Measurements from ENCODE around the gene TCP1. TPM values are rescaled to one million over a fixed set of nuclear protein-coding genes. Genes with fewer than 3 reads are reported as not detected.

The TCP1 gene
- polyA plus RNA-seq (2012; ENCODE audit: insufficient read depth, insufficient read length, low read depth) = 463 TPM

DNA sequence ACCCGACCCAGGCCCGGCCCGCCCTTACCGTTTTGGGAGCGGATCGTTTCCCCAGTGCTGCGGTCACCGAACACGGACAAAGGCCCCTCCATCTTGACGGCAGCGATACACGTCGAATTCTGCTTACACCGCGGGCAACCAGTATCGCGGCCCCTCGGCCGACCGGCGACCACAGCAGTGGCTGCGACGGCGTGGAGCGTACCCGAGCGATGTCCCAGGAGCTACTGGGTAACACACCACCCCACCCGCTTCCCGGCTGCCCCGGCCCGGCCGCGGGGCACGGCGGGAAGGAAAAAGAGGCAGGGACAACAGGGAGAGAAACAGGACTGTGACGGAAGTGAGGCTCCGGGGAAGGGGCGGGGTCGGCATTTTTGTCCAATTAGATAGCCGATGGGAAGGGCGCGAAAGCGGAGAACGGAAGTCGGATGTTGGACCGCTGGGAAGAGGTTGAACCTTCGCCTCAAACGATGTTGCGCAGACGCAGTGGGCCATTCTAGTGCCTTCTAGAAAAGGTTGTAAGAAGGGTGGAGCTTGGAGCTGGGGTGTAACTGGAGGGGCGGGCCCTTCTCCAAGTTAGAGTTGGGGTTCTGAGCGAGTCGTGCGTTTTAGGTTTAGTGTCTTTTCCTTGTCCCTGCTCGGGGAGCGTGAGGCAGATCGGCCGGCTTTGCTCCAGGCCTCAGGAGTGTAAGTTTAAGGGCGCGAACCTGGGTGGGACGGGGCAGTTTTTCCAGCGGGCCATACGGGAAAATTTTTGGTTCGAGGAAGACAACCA is at the start of gene TCP1:
TSS of gene TCP1 (minus strand) at position 226 of the 772 bp plus-strand sequence. CDS start at position 92, 134 bp downstream.
- Histone ChIP-seq H3K36me3 (peaks cover 56% of the 10 kb centered on the region), H3K4me1 (no peaks in the 10 kb centered on the region), H3K4me3 (ENCODE audit: low read depth, low read length) (peak within 1 kb of the TSS; percentile 86), H3K27me3 (no peaks in the 10 kb centered on the region), H3K9me3 (no peaks in the 10 kb centered on the region)
- DNase-seq = peak; percentile 98
- no peak for TF ChIP-seq CTCF (IDR thresholded peaks at IDR 0.05; ENCODE audit: low read depth, low read length)

GRCh38 chr6:159838020-159838744 is 48.8 kb upstream of the TCP1 start:
- Histone ChIP-seq H3K36me3 (no peaks in the 10 kb centered on the region), H3K4me3 (ENCODE audit: low read depth, low read length) (no peak overlapping the region), H3K4me1 (no peaks in the 10 kb centered on the region), H3K9me3 (no peaks in the 10 kb centered on the region), H3K27me3 (peaks cover 3% of the 10 kb centered on the region; the same call in 1 of the 2 replicates)
- DNase-seq = no peak
- no peak for TF ChIP-seq CTCF (IDR thresholded peaks at IDR 0.05; ENCODE audit: low read depth, low read length)

DNA sequence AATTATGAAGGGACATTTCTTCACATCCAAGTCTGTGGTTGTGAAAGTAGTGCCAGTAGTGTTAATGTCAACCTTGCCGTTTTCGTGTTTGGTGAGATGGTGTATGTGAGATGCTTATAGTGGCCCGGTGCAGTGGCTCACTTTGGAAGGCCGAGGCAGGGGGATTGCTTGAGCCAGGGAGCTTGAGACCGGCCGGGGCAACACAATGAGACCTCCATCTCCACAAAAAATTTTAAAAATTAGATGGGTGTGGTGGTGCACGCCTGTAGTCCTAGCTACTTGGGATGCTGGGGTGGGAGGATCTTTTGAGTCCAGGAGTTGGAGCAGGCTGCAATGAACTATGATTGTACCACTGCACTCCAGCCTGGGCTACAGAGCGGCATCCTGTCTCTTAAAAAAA is 48.1 kb upstream of the TCP1 start:
- H3K4me3 ChIP-seq (ENCODE audit: low read depth, low read length) = no peak overlapping the region
- peaks cover 3% of the 10 kb centered on the region; the same call in 1 of the 2 replicates for H3K27me3 ChIP-seq
- H3K9me3 ChIP-seq = no peaks in the 10 kb centered on the region
- no peak for TF ChIP-seq CTCF (IDR thresholded peaks at IDR 0.05; ENCODE audit: low read depth, low read length)
- DNase-seq = no peak
- no peaks in the 10 kb centered on the region for H3K4me1 ChIP-seq
- no peaks in the 10 kb centered on the region for H3K36me3 ChIP-seq

GRCh38 chr6:159836718-159837490 is 47.5 kb upstream of the TCP1 start:
- no peaks in the 10 kb centered on the region for H3K9me3 ChIP-seq
- no peaks in the 10 kb centered on the region for H3K4me1 ChIP-seq
- H3K36me3 ChIP-seq = no peaks in the 10 kb centered on the region
- H3K4me3 ChIP-seq (ENCODE audit: low read depth, low read length) = no peak overlapping the region
- DNase-seq = no peak
- peaks cover 3% of the 10 kb centered on the region; the same call in 1 of the 2 replicates for H3K27me3 ChIP-seq
- TF ChIP-seq CTCF (IDR thresholded peaks at IDR 0.05; ENCODE audit: low read depth, low read length) = no peak

GRCh38 chr6:159833997-159834603 is 44.7 kb upstream of the TCP1 start:
- TF ChIP-seq CTCF (IDR thresholded peaks at IDR 0.05; ENCODE audit: low read depth, low read length) = no peak
- H3K4me1 ChIP-seq = no peaks in the 10 kb centered on the region
- no peak overlapping the region for H3K4me3 ChIP-seq (ENCODE audit: low read depth, low read length)
- peaks cover 3% of the 10 kb centered on the region; the same call in 1 of the 2 replicates for H3K27me3 ChIP-seq
- H3K36me3 ChIP-seq = no peaks in the 10 kb centered on the region
- DNase-seq = no peak
- H3K9me3 ChIP-seq = no peaks in the 10 kb centered on the region

All from BE2C (cell line).